DND-41 (cell line): ENCODE results near the gene CDH12.

Experiments used
- EZH2 ChIP-seq: IDR thresholded peaks from 3 replicates; pipeline ENCODE4 v1.6.1; 2012; ENCODE audit warnings: borderline replicate concordance, low read depth, mild to moderate bottlenecking, moderate library complexity, low read length, inconsistent platforms; ENCODE audit not compliant: severe bottlenecking
- TF ChIP-seq, protein P1 (sequence below): IDR thresholded peaks from 2 replicates; pipeline ENCODE4 v1.5.1; 2012; ENCODE audit warnings: borderline replicate concordance, low read length, moderate library complexity, mild to moderate bottlenecking; ENCODE audit not compliant: poor library complexity, severe bottlenecking; ENCODE audit errors: extremely low read depth

DNA sequence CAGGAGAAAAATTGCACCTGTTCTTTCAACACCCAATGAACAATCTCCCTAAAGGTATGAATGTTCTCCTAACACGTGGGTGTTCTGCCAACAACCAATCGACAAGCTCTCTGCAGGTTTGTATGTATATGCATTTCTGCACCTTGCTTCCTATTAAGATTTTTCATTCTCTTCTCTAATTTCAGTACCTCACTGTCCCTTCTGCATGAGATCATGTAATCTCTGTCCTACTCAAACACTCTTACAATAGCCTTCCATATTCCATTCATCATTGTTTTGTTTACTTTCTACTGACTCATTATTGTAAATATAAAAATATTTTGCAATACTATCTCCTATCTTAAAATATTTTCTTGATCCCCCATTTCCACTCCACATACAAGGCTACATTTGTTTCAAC, 382.0 kb downstream of the CDH12 start:
- TF ChIP-seq, protein P1, sequence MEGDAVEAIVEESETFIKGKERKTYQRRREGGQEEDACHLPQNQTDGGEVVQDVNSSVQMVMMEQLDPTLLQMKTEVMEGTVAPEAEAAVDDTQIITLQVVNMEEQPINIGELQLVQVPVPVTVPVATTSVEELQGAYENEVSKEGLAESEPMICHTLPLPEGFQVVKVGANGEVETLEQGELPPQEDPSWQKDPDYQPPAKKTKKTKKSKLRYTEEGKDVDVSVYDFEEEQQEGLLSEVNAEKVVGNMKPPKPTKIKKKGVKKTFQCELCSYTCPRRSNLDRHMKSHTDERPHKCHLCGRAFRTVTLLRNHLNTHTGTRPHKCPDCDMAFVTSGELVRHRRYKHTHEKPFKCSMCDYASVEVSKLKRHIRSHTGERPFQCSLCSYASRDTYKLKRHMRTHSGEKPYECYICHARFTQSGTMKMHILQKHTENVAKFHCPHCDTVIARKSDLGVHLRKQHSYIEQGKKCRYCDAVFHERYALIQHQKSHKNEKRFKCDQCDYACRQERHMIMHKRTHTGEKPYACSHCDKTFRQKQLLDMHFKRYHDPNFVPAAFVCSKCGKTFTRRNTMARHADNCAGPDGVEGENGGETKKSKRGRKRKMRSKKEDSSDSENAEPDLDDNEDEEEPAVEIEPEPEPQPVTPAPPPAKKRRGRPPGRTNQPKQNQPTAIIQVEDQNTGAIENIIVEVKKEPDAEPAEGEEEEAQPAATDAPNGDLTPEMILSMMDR = no peak
- TF ChIP-seq EZH2 = no peak
